ENCODE measurements around the gene HIVEP3.

DNA sequence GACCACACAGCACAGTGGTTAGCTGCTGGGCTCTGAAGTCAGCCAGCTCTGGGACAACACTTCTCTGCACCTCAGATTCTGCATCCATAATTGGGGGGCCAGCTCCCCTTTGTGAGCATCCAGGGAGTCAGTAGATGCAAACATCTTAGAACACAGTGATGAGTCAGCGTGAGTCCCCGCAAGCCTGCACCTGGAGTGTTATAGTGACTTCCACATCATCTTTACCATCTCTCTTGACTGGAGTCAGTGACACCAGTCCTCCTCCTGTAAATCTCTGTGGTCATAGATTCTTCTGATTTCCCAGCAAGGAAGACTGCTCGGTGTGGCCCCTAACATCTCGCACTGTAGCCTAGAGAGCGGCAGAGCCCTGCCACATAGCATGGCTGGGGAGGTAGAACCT is 420.3 kb downstream of the HIVEP3 start:
- TF ChIP-seq POLR2A (IDR thresholded peaks at IDR 0.05; ENCODE audit: low read depth, low read length) = no peak
- no peak for TF ChIP-seq POLR2AphosphoS5 (IDR thresholded peaks at IDR 0.05; ENCODE audit: low read depth, low read length)
- TF ChIP-seq POU2F2 (IDR thresholded peaks at IDR 0.05; ENCODE audit: low read depth, low read length) = no peak

Measured in GM12891 (cell line).